ENCODE results near the gene TUBB2A. TPM values are rescaled to one million over a fixed set of nuclear protein-coding genes. Genes with fewer than 3 reads are reported as not detected.
"Not testable (repeated sequence)": the region's sequence is repeated elsewhere in the genome, so short reads cannot be mapped to it uniquely, and the experiment has no call there.

TUBB2A gene
- total and polyA plus RNA-seq, 4 donors: 10.8 to 53.5 (median 30.1) TPM

DNA sequence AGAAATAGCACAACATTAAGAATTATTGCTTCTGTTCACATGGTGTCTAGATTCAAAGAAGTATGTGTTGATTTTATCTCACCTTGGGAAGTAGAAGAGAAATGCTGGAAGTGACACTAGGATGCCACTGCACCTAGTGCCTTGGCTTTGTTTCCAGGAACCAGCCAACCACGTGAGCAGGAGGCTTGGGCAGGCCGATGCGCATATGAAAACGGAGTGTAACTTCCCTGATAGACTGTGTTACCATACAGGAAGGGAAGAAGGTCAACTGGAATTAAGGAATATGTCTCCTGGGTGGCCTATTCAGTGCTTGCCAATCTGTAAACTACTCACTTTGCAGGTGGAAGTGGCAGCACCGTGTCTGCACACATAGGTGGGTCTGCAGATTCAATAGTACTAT is 42.0 kb upstream of the TUBB2A start:
- Histone ChIP-seq H3K27ac (ENCODE audit: low read depth in 1 of 2, low read length in 1 of 2) (no peak overlapping the region), H3K27me3 (ENCODE audit: control insufficient read depth in 3 of 3, insufficient read depth in 3 of 3, low read length in 2 of 3) (no peaks in the 10 kb centered on the region), H3K9ac (ENCODE audit: insufficient read depth in 1 of 2, low read length in 2 of 2) (no peak overlapping the region), H3K4me1 (ENCODE audit: control insufficient read depth in 5 of 5, insufficient read depth in 5 of 5, low read length in 5 of 5) (no peaks in the 10 kb centered on the region), H3K36me3 (ENCODE audit: control insufficient read depth in 4 of 4, insufficient read depth in 4 of 4, low read length in 4 of 4) (no peaks in the 10 kb centered on the region), H3K9me3 (ENCODE audit: control insufficient read depth in 4 of 4, insufficient read depth in 3 of 4, low read length in 3 of 4) (no peaks in the 10 kb centered on the region), H3K4me3 (no peak overlapping the region)
- ATAC-seq (ENCODE audit: insufficient read depth, low FRiP score) (no peak), DNase-seq (no peak)
- TF ChIP-seq, protein P1, sequence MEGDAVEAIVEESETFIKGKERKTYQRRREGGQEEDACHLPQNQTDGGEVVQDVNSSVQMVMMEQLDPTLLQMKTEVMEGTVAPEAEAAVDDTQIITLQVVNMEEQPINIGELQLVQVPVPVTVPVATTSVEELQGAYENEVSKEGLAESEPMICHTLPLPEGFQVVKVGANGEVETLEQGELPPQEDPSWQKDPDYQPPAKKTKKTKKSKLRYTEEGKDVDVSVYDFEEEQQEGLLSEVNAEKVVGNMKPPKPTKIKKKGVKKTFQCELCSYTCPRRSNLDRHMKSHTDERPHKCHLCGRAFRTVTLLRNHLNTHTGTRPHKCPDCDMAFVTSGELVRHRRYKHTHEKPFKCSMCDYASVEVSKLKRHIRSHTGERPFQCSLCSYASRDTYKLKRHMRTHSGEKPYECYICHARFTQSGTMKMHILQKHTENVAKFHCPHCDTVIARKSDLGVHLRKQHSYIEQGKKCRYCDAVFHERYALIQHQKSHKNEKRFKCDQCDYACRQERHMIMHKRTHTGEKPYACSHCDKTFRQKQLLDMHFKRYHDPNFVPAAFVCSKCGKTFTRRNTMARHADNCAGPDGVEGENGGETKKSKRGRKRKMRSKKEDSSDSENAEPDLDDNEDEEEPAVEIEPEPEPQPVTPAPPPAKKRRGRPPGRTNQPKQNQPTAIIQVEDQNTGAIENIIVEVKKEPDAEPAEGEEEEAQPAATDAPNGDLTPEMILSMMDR (IDR thresholded peaks at IDR 0.05; ENCODE audit: control extremely low read depth, extremely low read depth): no peak
- 79 to 86% methylated on average over 5 of the region's 5 CpGs for WGBS, 2 donors

GRCh38 chr6:3197734-3198133 is 40.4 kb upstream of the TUBB2A start:
- not testable (repeated sequence) for H3K27ac ChIP-seq (ENCODE audit: low read depth in 1 of 2, low read length in 1 of 2); DNase-seq; H3K36me3 ChIP-seq (ENCODE audit: control insufficient read depth in 4 of 4, insufficient read depth in 4 of 4, low read length in 4 of 4); ATAC-seq (ENCODE audit: insufficient read depth, low FRiP score); H3K27me3 ChIP-seq (ENCODE audit: control insufficient read depth in 3 of 3, insufficient read depth in 3 of 3, low read length in 2 of 3); H3K9ac ChIP-seq (ENCODE audit: insufficient read depth in 1 of 2, low read length in 2 of 2); H3K4me1 ChIP-seq (ENCODE audit: control insufficient read depth in 5 of 5, insufficient read depth in 5 of 5, low read length in 5 of 5); H3K4me3 ChIP-seq; H3K9me3 ChIP-seq (ENCODE audit: control insufficient read depth in 4 of 4, insufficient read depth in 3 of 4, low read length in 3 of 4)
- 89 to 93% methylated on average over 3 of the region's 5 CpGs for whole genome bisulfite sequencing, 2 donors

GRCh38 chr6:3196770-3197169 is 39.4 kb upstream of the TUBB2A start:
- 81 to 87% methylated on average over 5 of the region's 5 CpGs for WGBS, 2 donors
- H3K27ac ChIP-seq (ENCODE audit: low read depth in 1 of 2, low read length in 1 of 2): no peak overlapping the region
- H3K9ac ChIP-seq (ENCODE audit: insufficient read depth in 1 of 2, low read length in 2 of 2): no peak overlapping the region
- H3K9me3 ChIP-seq (ENCODE audit: control insufficient read depth in 4 of 4, insufficient read depth in 3 of 4, low read length in 3 of 4): no peaks in the 10 kb centered on the region
- TF ChIP-seq, protein P1 (IDR thresholded peaks at IDR 0.05; ENCODE audit: control extremely low read depth, extremely low read depth): no peak
- DNase-seq (no peak), ATAC-seq (ENCODE audit: insufficient read depth, low FRiP score) (no peak)
- H3K4me3 ChIP-seq: no peak overlapping the region
- H3K4me1 ChIP-seq (ENCODE audit: control insufficient read depth in 5 of 5, insufficient read depth in 5 of 5, low read length in 5 of 5): no peaks in the 10 kb centered on the region
- no peaks in the 10 kb centered on the region for H3K27me3 ChIP-seq (ENCODE audit: control insufficient read depth in 3 of 3, insufficient read depth in 3 of 3, low read length in 2 of 3)
- H3K36me3 ChIP-seq (ENCODE audit: control insufficient read depth in 4 of 4, insufficient read depth in 4 of 4, low read length in 4 of 4): no peaks in the 10 kb centered on the region

DNA sequence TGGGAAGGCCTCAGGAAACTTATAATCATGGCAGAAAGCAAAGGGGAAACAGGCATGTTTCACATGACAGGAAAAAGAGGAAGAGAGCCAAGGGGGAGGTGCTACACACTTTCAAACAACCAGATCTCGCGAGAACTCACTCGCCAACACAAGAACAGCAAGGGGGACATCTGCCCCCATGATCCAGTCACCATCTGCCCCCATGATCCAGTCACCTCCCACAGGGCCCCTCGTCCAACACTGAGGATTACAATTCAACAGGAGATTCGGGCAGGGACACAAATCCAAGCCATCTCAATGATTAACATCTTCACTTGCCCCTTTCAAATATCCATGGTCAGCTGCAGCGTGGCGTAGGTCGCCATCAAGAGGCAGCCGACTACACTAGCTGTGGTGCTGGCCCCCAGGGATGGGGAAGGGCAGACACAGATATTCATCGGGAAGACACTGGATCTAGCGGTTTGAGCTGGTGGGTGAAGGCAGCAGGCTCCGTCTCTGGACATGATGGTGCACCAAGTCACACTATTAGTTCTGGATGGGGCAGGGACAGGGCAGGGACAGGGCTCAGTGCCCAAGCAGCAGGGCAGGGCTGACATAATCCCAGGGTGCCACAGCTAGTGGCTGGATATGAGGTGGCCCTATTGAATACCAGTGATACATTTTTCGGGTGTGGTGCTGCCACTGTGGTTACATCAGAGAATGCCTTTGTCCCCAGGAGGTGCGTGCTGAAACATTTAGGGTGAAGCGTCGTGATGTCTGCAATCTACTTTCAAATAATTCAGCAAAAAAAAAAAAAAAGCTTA is 38.6 kb upstream of the TUBB2A start:
- 81 to 86% methylated on average over 16 of the region's 16 CpGs for WGBS, 2 donors

More for the DNA sequence above, 38.6 kb upstream of the TUBB2A start:
- Histone ChIP-seq H3K4me3 (no peak overlapping the region), H3K36me3 (ENCODE audit: control insufficient read depth in 4 of 4, insufficient read depth in 4 of 4, low read length in 4 of 4) (no peaks in the 10 kb centered on the region), H3K9ac (ENCODE audit: insufficient read depth in 1 of 2, low read length in 2 of 2) (no peak overlapping the region), H3K27me3 (ENCODE audit: control insufficient read depth in 3 of 3, insufficient read depth in 3 of 3, low read length in 2 of 3) (no peaks in the 10 kb centered on the region), H3K4me1 (ENCODE audit: control insufficient read depth in 5 of 5, insufficient read depth in 5 of 5, low read length in 5 of 5) (no peaks in the 10 kb centered on the region), H3K9me3 (ENCODE audit: control insufficient read depth in 4 of 4, insufficient read depth in 3 of 4, low read length in 3 of 4) (no peaks in the 10 kb centered on the region), H3K27ac (ENCODE audit: low read depth in 1 of 2, low read length in 1 of 2) (no peak overlapping the region)
- ATAC-seq (ENCODE audit: insufficient read depth, low FRiP score) (no peak), DNase-seq (no peak)
- TF ChIP-seq, protein P1 (IDR thresholded peaks at IDR 0.05; ENCODE audit: control extremely low read depth, extremely low read depth): no peak
